Caki2 (cell line): Measurements from ENCODE around the gene FIP1L1. TPM values are rescaled to one million over a fixed set of nuclear protein-coding genes. Genes with fewer than 3 reads are reported as not detected.
"Not testable (repeated sequence)": the region's sequence is repeated elsewhere in the genome, so short reads cannot be mapped to it uniquely, and the experiment has no call there.

Experiments
- DNase-seq: peaks from one replicate; pipeline ENCODE4 v3.0.0-alpha.2; 2015; ENCODE audit warnings: low read depth
- in situ Hi-C: cut with HindIII; loops from 2 replicates; pipeline ENCODE4 v1.10.0; 2016; ENCODE audit warnings: low sequenced_read_pairs, low pct_unique_long_range_greater_than_20kb, mixed read lengths
- total RNA-seq: library from RNA; depleted of rRNA; stranded (reverse); fragments of >200 nt; shearing (Covaris generic); gene quantifications from 2 replicates; pipeline ENCODE4 v1.2.3, GENCODE V29; 2014; ENCODE audit warnings: low replicate concordance

Gene FIP1L1
- total RNA-seq, 1 experiment from 2014 or later: 68.1 TPM

DNA sequence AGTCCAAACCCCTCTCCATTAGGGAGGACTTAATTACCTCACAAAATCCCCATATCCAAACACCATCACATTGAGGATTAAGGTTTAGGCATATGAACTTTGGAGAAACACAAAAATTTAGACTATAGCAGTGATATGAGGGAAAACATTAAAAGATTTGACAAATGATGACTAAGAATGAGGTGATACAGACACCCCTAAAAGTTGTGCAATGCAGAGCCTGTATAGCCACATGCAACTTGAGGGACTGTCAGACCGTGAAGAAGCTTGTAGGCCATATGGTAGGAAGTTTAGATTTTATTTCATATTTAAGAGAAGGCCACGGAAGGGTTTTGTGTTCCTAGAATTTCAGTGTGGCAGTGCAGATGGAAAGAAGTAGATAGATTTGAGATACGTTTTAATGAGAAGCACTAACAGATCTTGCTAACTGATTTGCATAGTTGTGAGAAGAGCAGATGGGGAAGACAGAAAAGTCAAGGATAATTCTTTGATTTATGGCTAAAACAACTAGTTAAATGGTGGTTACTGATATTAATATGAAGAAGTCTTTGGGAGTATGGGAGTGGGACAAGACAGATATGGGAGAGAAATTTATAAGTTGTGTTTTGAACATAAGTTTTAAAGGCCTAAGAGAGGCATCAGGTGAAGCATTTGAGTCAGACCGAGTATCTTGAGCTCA is 5.5 kb upstream of the FIP1L1 start:
- in situ Hi-C loops: no loop called here
- no peak for DNase-seq

DNA sequence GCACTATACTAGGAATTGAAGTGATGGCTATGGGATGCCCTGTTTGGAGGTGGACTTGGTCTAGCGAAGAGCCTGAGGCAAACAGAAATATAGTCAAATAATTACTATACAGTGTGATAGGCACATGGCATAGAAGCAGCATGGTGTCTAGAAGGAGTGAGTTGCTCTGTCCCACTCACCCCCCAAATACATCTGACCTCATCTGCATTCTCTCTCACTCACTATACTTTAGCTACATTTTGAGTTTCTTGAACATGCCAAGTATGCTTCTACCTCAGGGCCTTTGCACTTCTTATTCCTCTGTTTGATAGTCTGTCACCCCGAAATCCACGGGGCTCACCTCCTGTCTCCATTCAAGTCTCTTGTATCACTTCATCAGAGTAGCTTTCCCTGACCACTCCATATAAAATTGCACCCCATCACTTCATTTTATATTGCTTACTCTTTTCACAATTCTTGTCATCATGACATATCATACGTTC is 2.6 kb upstream of the FIP1L1 start:
- in situ Hi-C loops: no loop called here

DNA sequence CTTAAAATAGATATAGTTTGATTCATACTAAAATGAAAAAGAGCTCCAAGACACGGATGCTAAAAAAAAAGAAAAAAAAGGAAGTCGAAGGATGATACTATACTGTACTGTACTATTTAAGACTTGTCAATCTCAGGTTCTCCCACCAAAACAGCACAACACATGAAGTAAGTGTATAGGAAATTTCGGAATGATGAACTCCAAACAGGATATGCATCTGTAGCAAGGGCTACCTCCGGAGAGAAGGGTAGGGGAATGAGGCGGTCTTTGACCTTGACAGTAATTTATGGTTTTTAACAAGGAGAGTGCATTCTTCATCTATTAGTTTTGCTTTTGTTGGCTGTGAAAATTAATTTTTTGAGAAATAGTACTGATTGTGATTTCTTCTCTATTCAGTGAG is 541 bp upstream of the FIP1L1 start:
- DNase-seq: no peak
- in situ Hi-C loops: no loop called here

More for the DNA sequence above, 2.6 kb upstream of the FIP1L1 start:
- DNase-seq: no peak

DNA sequence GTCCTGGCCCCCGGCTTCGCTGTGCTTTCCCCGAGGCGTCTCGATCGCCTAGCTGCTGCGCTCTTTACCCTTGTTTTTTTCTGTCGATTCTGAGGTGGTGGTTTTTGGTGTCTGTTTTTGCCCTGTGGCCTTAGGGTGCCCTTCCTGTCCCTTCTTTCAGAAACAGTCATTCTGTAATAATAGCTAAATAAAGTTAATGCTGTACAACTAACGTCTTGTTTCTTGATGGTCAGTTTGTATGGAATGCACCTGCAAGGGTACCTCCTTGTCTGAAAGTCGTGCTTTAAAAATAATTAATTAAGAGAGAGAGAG is 686 bp downstream of the FIP1L1 start:
- no peak for DNase-seq
- in situ Hi-C loops: no loop called here

DNA sequence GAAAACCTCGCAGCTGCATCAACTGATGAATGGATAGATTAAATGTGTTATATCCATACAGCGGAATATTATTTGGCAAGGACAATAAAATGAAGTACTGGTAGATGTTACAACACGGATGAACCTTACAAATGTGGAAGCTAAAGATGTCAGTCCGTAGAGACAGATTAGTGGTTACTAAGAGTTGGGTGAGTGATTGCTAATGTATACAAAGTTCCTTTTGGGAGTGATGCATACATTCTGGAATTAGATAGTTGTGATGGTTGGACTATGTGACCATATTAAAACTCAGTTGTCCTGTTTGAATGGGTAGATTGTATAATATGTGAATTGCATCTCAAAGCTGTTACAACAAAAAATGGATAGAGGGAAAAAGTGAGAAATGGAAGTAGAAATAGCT is 2.8 kb downstream of the FIP1L1 start:
- DNase-seq: no peak
- in situ Hi-C loops: no loop called here

DNA sequence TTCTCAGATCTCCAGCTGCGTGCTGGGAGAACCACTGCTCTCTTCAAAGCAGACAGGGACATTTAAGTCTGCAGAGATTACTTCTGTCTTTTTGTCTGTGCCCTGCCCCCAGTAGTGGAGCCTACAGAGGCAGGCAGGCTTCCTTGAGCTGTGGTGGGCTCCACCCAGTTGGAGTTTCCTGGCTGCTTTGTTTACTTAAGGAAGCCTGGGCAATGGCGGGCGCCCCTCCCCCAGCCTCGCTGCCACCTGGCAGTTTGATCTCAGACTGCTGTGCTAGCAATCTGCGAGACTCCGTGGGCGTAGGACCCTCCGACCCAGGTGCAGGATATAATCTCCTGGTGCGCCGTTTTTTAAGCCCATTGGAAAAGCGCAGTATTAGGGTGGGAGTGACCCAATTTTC is 32.0 kb downstream of the FIP1L1 start:
- in situ Hi-C loops, DNase-seq: not testable (repeated sequence)

DNA sequence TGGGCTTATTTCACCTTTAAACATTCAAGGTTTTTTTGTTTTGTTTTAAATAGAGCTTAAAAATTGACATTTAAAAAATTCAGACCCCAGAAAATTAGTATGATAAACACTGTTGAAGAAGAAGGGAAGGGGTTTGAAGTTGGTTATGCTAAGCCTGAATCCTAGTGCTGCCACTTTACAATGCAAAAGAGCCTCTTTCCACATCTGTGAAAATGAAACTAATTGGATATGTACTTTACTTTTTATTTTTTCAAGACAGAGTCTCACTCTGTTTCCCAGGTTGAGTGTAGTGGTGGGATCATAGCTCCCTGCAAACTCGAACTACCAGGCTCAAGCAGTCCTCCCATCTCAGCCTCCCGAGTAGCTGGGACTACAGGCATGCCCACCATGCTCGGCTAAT is 41.8 kb downstream of the FIP1L1 start:
- in situ Hi-C loops: no loop called here
- DNase-seq: no peak

DNA sequence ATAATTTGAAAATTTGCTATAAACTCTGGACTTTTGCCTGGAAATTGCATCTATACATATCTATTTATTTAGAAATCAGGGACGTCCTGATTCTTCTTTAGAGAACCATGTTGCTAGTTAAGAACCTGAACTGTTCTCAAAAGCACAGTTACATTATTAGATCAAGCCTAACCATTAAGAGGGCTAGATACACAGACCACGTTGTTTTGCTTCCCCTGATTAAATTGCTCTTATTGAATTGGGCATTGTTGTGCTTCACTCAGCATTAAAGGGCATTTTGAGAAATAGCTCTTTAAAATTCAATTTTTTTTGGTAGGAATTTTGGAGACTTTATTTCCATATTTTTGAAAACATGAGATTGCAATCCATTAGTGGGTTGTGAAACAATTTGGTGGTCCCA is 44.4 kb downstream of the FIP1L1 start:
- in situ Hi-C loops: no loop called here
- DNase-seq: no peak

DNA sequence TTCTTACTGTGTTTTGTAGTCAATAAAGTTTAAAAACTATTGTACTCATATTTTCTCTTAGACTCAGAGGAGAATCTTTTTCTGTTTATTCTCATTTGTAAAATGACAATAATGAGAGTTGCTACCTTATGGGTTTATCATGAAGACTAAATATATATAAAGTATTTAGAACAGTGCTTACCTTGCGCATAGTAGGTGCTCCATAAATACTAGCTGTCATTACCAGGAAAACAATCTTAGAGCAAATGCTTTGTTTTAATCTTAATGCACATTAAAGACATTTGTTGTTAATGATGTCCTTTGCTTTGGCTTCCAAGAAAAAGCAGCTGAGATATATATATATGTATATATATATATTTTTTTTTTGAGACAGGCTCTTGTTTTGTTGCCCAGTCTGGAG is 44.9 kb downstream of the FIP1L1 start:
- in situ Hi-C loops: no loop called here
- DNase-seq: no peak

DNA sequence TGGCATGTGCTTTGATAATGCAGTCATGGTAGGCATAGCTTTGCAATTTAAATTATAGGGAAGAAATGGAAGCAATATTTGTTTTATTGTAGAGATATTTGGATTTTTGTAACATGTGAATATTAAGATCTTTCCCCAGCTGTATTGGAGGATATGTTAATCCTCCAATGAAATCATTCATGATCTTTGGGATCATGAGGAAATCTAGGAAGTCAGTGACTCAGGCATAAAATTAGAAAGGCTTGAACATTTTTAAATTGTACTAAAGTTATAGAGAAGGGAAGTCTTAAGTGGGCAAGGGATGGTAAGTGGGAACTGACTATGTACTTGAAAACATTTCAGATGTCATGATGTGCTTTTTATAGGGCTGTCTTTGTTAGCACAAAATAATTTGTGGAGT is 46.8 kb downstream of the FIP1L1 start:
- in situ Hi-C loops: no loop called here
- no peak for DNase-seq

DNA sequence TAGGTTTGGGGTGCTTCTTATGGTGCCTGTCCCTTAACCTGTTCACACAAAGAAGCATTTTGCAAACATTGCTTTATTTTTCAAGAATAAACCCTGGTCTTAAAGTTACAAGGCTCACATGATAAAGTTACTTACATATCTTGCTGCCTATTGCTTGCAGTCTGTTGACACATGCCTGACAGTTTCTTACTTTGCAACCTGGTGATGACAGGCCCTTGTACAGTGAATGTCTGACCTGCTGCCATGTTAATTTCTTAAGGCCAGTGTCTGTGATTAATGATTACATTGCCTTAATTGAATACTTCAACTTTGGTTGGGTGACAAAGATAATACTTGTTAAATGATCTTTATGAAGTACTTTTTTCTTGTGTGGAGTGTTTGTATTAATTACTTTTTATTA is 49.9 kb downstream of the FIP1L1 start:
- in situ Hi-C loops: no loop called here

DNA sequence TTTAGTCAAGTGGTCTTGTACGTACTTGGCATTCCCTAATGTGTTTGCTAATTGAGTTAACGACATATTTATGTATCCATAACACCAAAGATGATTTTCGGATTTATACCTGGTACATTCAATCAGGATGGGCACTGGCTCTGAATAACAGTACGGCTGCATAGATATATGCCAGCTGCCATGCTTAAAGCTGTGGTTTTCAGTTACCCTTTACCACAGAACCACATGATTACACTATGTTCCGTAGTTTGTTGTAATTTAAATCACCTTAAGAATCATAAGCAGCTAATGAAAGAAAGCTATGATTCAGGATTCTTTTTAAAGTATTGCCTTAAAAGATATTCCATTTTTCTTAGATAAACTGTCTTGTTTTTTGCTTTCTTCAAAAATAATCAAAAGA is 53.6 kb downstream of the FIP1L1 start:
- DNase-seq: no peak
- in situ Hi-C loops: no loop called here

More for the DNA sequence above, 49.9 kb downstream of the FIP1L1 start:
- no peak for DNase-seq

DNA sequence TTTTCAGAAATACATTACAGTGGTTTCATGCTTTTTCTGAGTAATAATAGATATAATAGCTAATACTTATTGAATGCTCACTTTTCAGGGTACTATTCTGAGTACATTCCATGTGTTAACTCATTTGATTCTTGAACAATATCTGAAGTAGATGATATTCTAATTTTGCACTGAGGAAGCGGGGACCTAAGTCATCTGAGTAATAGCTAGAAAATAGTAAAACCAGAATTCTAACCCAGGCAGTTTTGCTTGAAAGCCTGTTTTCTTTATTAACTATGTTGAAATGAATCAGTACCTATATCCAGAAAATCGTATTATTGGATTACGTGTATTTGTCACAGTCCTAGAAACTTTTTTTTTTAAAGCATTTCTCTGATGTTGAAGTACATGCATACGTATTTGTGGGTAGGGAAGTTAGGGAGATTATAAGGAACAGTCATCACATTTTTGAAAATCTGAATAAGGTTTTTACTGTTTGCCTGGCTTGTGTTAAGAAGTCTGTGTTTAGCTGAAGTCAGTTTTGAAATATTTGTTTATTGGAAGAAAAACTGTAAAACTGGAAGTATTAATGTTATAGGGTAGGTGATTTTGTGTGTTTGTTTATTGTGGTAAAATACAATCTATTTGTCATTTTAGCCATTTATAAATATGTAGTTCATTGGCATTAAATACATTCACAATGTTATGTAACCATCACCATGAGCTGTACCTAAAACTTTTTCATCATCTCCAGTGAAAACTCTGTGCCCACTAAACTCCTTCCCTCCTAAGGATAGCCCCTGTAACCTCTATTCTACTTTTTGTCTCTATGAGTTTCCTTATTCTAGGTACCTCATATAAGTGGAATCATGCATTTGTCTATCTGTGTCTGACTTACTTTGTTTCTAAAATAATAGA is 55.3 kb downstream of the FIP1L1 start:
- no peak for DNase-seq
- in situ Hi-C loops: no loop called here

DNA sequence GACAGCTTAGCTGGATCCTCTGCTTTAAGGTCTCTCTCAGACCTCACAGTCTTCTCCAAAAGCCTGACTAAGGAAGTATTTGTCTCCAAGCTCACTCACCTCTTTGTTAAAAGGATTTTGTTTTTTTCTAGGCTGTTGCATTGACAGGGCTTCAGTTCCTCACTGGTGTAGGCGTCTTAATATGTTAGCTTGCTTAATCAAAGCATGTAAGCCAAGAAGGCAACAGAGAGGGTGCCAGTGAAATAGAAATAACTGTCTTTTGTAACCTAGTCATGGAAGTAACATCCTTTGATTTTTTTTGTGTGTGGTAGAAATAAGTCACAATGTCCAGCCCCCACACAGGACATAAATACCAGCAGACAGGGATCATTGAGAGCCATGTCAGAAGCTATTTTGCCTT is 58.8 kb downstream of the FIP1L1 start:
- in situ Hi-C loops: no loop called here
- no peak for DNase-seq

DNA sequence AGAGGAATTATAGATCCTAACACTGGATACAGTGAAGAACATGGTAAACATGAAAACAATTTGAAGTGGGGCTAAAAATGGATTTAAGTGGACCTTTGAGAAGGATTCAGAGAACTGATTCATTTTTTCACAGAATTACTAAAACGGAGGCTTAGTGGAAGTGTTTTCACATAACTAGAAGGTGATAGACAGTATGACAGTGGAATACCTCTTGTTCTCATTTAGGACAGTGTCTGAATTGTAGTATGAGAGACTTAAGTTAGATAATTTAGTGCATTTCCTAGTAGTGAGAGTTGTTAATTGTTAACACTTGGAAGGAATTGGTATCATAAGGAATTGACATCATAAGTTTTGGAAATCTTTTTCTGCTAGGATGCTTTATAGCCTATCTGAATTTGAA is 64.1 kb downstream of the FIP1L1 start:
- in situ Hi-C loops: no loop called here
- DNase-seq: no peak

DNA sequence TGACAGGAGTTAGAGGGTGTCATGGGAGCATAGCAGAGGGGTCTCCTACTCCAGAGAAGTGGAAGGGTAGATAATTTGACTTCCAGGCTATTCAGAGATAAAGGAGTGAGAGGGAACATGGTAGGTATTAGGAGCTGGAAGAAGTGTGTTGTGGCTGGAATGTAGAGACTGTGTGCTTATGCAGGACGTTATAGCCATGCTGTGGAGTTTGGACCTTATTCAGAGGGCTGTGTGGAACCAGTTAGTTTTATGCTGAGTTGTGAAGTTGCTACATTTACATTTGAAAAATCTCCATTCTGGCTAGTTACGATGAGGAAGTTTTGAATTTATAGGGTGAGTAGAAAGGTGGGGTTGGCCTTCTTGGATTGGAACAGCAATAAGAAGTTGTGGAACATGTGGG is 67.5 kb downstream of the FIP1L1 start:
- DNase-seq: no peak
- in situ Hi-C loops: no loop called here

DNA sequence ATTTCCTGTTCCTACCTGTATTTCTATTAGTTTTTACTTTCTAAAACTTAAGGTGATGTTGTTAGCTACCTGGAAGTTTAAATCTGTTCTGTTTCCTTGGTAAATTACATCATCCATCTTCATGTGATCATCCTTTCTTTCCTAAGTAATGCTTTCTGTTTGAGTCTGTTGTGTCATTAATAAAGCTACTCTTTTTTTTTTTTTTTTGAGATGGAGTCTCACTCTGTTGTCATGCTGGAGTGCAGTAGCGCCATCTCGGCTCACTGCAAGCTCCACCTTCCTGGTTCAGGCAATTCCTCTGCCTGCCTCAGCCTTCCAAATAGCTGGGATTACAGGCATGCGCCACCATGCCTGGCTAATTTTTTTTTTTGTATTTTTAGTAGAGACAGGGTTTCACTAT is 73.3 kb downstream of the FIP1L1 start:
- peak; percentile 53 for DNase-seq
- in situ Hi-C loops: no loop called here

DNA sequence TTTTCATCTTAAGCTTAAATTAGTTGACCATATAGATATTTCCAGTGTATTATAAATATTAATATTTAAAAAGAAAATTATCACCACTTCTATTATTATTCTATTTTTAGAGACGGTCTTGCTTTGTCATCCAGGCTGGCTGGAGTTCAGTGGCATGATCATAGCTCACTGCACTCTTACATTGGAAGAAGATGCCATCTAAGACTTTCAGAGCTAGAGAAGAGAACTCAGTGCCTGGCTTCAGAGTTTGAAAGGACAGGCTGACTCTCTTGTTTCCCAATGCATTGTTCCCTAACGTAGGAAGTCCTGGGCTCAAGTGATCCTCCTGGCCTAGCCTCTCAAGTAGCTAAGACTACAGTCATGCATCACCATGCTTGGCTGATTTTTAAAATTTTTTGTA is 75.9 kb downstream of the FIP1L1 start:
- no peak for DNase-seq
- in situ Hi-C loops: no loop called here

DNA sequence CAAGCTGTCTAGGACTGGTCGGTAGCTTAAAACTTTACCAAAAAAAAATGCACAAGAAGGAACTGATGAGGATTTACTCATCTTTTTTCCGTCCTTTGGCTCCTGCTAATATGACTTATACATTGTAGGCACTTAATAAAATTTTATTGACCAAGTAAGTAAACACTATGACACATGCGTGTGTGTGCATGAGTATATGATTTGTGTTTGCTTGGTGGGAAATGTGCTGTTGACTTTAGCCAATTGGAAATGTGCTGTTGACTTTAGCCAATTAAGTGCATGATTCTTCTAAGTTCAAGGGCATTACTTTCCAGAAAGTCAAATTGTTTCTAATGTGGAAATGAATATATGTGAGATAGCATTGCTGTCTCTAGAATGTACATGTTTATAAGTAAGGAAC is 78.3 kb downstream of the FIP1L1 start:
- in situ Hi-C loops: no loop called here
- no peak for DNase-seq

DNA sequence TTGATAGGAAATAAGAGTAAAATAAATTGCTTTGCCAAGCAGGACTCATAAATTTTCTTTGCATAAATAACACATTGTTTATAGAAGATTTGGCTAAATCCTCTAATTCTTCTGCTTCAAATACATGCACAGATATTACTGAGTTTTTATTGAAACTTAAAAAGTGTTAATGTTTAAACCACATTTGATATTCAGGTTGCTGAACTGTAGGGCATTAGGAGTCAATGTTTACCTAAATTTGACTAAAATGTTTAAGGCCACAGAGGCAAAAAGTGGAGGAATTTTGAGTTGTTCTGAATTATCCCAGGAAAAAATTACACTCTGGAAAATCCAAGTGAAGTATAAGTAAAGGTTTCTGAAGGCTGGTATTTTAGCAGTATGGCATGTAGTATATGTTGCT is 78.7 kb downstream of the FIP1L1 start:
- in situ Hi-C loops: no loop called here
- no peak for DNase-seq
